Body of pancreas (tissue), 4 donors: Measurements from ENCODE around the gene SPRN. TPM values are rescaled to one million over a fixed set of nuclear protein-coding genes. Genes with fewer than 3 reads are reported as not detected.
A peak's percentile ranks its signal among the peaks of the same experiment; 100 is the strongest.
"Not testable (repeated sequence)": the region's sequence is repeated elsewhere in the genome, so short reads cannot be mapped to it uniquely, and the experiment has no call there.

Experiments
- ATAC-seq: fragments of 150-250 bp; one replicate; pipeline ENCODE4 v1.9.1; 2016
- DNase-seq, 4 donors: peaks; one replicate each; pipeline ENCODE4 v3.0.0-alpha.2; 2019
- H3K27ac ChIP-seq, 4 donors: fragments of 200-600 bp; sonication (generic); 1 replicate in 3 of 4; 2 replicates in 1 of 4; pipeline versions ENCODE4 v1.5.1 to v1.6.1; 2016 to 2019; ENCODE audit warnings: mild to moderate bottlenecking in 1 of 4, mixed read lengths in 1 of 4, moderate library complexity in 1 of 4
- H3K27me3 ChIP-seq, 2 donors: fragments of 200-600 bp; sonication (generic); one replicate each; pipeline ENCODE4 v1.6.0; 2016; ENCODE audit warnings: mild to moderate bottlenecking in 1 of 2
- H3K36me3 ChIP-seq, 2 donors: fragments of 200-600 bp; sonication (generic); replicated peaks in 1 of 2; 2 replicates each; pipeline ENCODE4 v1.5.1; 2016; ENCODE audit warnings: low read depth in 2 of 2; ENCODE audit not compliant: insufficient read depth in 1 of 2
- H3K4me1 ChIP-seq: fragments of 200-600 bp; sonication (generic); one replicate; pipeline ENCODE4 v1.6.0; 2016
- H3K4me3 ChIP-seq, 2 donors: fragments of 200-600 bp; sonication (generic); 1 replicate in 1 of 2; 2 replicates in 1 of 2; pipeline ENCODE4 v1.5.1; 2016 to 2019
- H3K9me3 ChIP-seq, 3 donors: fragments of 200-600 bp; sonication (generic); 1 replicate in 2 of 3; 2 replicates in 1 of 3; pipeline ENCODE4 v1.5.1; 2016
- POLR2A ChIP-seq, 3 donors: fragments of 450-650 bp; IDR thresholded peaks; one replicate each; pipeline ENCODE4 v1.6.1; 2016; ENCODE audit warnings: antibody characterized with exemption in 3 of 3, mild to moderate bottlenecking in 2 of 3
- WGBS, 2 donors: methylation state at CpG; one replicate each; pipeline ENCODE4 v1.1.5; 2017; 5-methylcytosine and 5-hydroxymethylcytosine counted together
- intact Hi-C: fragments of 100-400 bp; cut with DNase I; formaldehyde crosslinking; loops from one replicate; pipeline ENCODE4 v1.15.1; 2023
- total RNA-seq, 2 donors: library from RNA; depleted of rRNA; stranded (reverse); fragments of >200 nt; gene quantifications; one replicate each; pipeline ENCODE4 v1.1.0, GENCODE V29; 2016
- TF ChIP-seq, protein P1 (sequence below), 7 experiments: fragments of 450-650 bp in 4 of 7; fragments of 200-600 bp in 3 of 7; sonication (generic) in 3 of 7; IDR thresholded peaks; one replicate each; pipeline ENCODE4 v1.5.1; 2016 to 2019; ENCODE audit warnings: antibody characterized with exemption in 7 of 7

The SPRN gene
- total RNA-seq, 2 donors from 2014 or later: not detected

DNA sequence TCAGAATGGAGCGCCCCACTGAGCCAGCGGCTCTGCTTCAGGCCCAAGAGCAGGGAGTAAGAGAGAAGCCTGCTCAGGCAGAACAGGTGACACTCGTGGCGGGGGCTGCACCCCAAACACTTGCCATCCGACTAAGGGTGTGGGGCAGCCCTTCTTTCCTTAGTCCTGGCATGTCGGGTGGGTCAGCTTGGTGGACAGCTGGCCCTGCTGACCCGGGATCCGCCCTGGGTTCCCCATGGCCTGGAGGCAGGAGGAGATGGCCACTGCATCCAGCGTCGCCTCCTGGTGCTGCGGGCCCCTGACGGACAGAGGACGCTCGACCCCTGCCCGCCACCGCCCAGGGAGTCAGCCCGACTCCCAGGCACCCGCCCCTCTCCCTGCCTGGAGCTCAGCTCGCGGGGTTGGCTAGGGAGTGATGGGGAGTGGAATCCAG, 46.6 kb downstream of the SPRN start:
- no peaks in the 10 kb centered on the region for H3K36me3 ChIP-seq
- peak; percentile 1 for ATAC-seq
- H3K27ac ChIP-seq: peak overlapping the region in 3 of 4 donors; percentile 65 to 82 (median 78)
- peaks cover 26% of the 10 kb centered on the region for H3K4me1 ChIP-seq
- WGBS, 2 donors: 17 to 80% methylated on average over 1 to 16 of the region's 20 CpGs
- intact Hi-C loops: no loop called here
- no peaks in the 10 kb centered on the region for H3K27me3 ChIP-seq
- H3K9me3 ChIP-seq: no peaks in the 10 kb centered on the region
- DNase-seq: no peak
- H3K4me3 ChIP-seq: peak overlapping the region in 1 of 2 donors; percentile 59
- TF ChIP-seq POLR2A (IDR thresholded peaks at IDR 0.05): no peak
- TF ChIP-seq, protein P1, sequence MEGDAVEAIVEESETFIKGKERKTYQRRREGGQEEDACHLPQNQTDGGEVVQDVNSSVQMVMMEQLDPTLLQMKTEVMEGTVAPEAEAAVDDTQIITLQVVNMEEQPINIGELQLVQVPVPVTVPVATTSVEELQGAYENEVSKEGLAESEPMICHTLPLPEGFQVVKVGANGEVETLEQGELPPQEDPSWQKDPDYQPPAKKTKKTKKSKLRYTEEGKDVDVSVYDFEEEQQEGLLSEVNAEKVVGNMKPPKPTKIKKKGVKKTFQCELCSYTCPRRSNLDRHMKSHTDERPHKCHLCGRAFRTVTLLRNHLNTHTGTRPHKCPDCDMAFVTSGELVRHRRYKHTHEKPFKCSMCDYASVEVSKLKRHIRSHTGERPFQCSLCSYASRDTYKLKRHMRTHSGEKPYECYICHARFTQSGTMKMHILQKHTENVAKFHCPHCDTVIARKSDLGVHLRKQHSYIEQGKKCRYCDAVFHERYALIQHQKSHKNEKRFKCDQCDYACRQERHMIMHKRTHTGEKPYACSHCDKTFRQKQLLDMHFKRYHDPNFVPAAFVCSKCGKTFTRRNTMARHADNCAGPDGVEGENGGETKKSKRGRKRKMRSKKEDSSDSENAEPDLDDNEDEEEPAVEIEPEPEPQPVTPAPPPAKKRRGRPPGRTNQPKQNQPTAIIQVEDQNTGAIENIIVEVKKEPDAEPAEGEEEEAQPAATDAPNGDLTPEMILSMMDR (IDR thresholded peaks at IDR 0.05): no peak

DNA sequence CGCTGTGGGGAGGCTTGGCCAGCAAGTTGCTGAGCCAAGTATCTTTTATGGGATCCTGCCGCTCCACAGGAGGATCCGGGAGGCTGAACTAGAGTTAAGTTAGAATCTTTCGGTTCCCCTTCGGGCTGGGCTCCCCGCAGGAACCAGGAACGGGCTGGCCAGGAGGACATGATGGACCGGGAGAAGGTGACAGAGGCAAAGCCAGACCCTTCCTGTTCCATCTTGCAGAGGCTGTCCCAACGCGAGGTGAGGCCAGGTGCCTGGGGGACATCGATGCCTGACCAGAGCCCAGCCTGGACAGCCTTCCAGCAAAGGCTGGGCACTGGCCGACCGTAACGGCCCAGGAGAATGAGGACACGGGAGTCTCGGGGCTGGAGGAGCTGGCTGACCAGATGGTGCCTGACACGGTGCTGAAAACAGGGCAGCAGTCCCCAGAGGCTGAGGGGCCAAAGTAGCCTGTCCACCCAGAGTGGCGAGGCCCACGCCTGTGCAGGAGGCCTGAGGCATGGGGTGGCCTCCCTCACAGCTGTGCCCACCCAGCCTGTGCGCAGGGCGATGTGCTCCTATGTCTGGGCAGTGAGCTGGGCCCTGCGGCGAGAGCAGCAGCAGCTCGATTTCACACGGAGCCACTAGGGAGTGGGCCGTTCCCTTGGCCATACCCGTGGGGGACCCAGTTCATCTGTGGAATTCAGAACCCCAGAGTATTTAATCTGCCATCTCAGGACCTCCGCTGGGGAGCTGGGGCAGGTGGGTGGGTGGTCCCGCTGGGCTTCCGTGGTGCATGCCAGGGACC, 47.2 kb downstream of the SPRN start:
- Histone ChIP-seq H3K4me1 (peaks cover 29% of the 10 kb centered on the region), H3K9me3 (no peaks in the 10 kb centered on the region), H3K27ac (no peak overlapping the region), H3K4me3 (no peak overlapping the region), H3K36me3 (no peaks in the 10 kb centered on the region), H3K27me3 (no peaks in the 10 kb centered on the region)
- intact Hi-C loops: no loop called here
- ATAC-seq: no peak
- WGBS, 2 donors: 82 to 91% methylated on average over 4 to 29 of the region's 30 CpGs
- no peak for TF ChIP-seq POLR2A (IDR thresholded peaks at IDR 0.05)
- TF ChIP-seq, protein P1 (IDR thresholded peaks at IDR 0.05): no peak
- DNase-seq: no peak

DNA sequence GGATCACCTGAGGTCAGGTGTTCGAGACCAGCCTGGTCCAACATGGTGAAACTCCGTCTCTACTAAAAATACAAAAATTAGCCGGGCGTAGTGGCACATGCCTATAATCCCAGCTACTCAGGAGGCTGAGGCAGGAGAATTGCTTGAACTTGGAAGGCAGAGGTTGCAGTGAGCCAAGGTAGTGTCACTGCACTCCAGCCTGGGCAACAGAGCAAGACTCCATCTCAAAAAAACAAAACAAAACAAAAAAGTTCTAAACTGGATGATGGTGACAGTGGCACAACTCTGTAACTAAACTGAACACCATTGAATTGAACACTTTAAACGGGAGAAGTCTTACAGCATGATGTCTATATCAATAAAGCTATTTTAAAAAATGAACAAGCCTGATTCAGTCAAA, 48.2 kb downstream of the SPRN start:
- peaks cover 39% of the 10 kb centered on the region for H3K4me1 ChIP-seq
- H3K4me3 ChIP-seq, H3K36me3 ChIP-seq, intact Hi-C loops, H3K27me3 ChIP-seq, DNase-seq, H3K27ac ChIP-seq, ATAC-seq, H3K9me3 ChIP-seq: not testable (repeated sequence)
- WGBS, 2 donors: 86 to 87% methylated on average over 5 of the region's 5 CpGs

DNA sequence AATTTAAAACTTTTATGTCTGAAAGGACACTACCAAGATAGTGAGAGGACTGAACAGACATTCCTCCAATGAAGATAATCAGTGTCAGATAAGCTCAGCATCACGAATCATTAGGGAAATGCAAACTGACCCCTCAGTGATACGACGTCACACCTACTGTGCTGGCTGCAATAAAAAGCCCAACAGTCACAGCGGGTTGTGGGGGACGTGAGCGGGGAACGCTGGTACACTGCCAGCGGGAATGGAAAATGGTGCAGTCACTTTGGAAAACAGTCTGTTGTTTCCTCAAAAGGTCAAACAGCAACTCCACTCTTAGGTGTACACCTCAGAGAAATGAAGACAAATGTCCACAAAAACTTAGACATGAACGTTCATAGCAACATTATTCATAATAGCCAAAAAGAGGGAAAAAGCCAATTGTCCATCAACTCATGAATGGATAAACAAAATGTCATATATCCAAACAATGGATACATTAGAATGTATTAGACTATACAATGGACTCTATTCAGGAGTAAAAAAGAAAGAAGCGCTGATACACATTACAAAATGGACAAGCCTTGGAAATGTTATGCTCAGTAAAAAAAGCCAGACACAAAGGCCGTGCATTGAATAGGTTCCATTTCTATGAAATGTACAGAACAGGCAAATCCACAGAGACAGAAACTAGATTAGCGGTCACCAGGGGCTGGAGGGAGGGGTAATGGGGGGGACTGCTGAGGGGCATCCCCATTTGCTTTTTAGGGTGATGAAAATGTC, 48.9 kb downstream of the SPRN start:
- H3K4me3 ChIP-seq: no peak overlapping the region
- H3K27me3 ChIP-seq: no peaks in the 10 kb centered on the region
- intact Hi-C loops: no loop called here
- no peaks in the 10 kb centered on the region for H3K9me3 ChIP-seq
- WGBS, 2 donors: 72 to 84% methylated on average over 12 of the region's 12 CpGs
- peaks cover 40% of the 10 kb centered on the region for H3K4me1 ChIP-seq
- DNase-seq (no peak), ATAC-seq (no peak)
- no peak overlapping the region for H3K27ac ChIP-seq
- no peaks in the 10 kb centered on the region for H3K36me3 ChIP-seq
- TF ChIP-seq, protein P1 (IDR thresholded peaks at IDR 0.05): no peak
- no peak for TF ChIP-seq POLR2A (IDR thresholded peaks at IDR 0.05)
